GM04504 (cell line): ENCODE results near the gene CAMK2G.
"Not testable (repeated sequence)": the region's sequence is repeated elsewhere in the genome, so short reads cannot be mapped to it uniquely, and the experiment has no call there.

Source experiments
- DNase-seq: peaks from one replicate; pipeline ENCODE4 v3.0.0-alpha.2; 2012; ENCODE audit warnings: low read depth

Gene CAMK2G

GRCh38 chr10:73874267-73875138 is at the start of gene CAMK2G:
CAMK2G (minus strand) TSS chr10:73874555; CDS start chr10:73874461, 94 bp downstream.
- peak; percentile 71 for DNase-seq

DNA sequence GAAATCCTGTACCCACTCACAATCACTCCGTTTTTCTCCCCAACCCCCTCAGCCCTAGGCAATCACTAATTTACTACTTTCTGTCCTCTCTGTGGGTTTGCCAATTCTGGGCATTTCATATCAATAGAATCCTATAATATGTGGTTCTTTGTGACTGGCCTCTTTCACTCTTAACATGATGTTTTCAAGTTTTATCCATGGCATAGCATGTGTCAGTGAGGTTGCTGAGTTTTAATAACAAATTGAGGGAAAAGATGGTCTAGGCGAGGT is 48.4 kb upstream of the CAMK2G start:
- no peak for DNase-seq

- no peak for DNase-seq
Observed at GRCh38 chr10:73922007-73922863, 47.9 kb upstream of the CAMK2G start.

- no peak for DNase-seq
Observed at GRCh38 chr10:73920089-73920488, 45.7 kb upstream of the CAMK2G start.

DNA sequence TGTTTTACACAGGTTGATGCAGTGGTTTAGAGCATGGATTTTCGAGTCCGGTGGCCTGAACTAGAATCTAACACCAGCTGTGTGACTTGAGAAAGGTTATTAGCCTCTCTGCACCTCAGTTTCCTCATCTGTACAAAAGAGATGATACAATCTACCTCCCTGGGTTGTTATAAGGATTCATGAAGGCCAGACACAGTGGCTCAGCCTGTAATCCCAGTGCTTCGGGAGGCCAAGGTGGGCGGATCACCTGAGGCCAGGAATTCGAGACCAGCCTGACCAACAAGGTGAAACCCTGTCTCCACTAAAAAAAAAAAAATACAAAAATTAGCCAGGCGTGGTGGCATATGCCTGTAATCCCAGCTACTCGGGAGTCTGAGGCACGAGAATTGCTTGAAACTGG is 45.1 kb upstream of the CAMK2G start:
- DNase-seq, result not testable (repeated sequence)

- no peak for DNase-seq
Observed at GRCh38 chr10:73917566-73918305, 43.4 kb upstream of the CAMK2G start.

DNA sequence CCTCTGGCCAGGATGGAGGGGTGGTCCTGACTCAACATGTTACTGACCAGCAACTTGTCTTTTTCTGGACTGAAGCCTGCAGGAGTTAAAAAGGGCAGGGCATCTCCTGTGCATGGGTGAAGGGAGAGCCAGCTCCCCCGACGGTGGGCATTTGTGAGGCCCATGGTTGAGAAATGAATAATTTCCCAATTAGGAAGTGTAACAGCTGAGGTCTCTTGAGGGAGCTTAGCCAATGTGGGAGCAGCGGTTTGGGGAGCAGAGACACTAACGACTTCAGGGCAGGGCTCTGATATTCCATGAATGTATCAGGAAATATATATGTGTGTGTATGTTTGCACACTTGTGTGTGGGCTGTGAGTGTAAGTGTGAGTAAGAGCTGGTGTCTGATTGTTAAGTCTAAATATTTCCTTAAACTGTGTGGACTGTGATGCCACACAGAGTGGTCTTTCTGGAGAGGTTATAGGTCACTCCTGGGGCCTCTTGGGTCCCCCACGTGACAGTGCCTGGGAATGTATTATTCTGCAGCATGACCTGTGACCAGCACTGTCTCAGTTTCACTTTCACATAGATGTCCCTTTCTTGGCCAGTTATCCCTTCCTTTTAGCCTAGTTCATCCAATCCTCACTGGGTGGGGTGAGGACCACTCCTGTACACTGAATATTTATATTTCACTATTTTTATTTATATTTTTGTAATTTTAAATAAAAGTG is 42.6 kb upstream of the CAMK2G start:
- no peak for DNase-seq

- DNase-seq, result no peak
Observed at GRCh38 chr10:73915206-73915851, 41.0 kb upstream of the CAMK2G start.

- no peak for DNase-seq
Observed at GRCh38 chr10:73914036-73914435, 39.7 kb upstream of the CAMK2G start.

GRCh38 chr10:73911553-73912004 is 37.2 kb upstream of the CAMK2G start:
- no peak for DNase-seq

DNA sequence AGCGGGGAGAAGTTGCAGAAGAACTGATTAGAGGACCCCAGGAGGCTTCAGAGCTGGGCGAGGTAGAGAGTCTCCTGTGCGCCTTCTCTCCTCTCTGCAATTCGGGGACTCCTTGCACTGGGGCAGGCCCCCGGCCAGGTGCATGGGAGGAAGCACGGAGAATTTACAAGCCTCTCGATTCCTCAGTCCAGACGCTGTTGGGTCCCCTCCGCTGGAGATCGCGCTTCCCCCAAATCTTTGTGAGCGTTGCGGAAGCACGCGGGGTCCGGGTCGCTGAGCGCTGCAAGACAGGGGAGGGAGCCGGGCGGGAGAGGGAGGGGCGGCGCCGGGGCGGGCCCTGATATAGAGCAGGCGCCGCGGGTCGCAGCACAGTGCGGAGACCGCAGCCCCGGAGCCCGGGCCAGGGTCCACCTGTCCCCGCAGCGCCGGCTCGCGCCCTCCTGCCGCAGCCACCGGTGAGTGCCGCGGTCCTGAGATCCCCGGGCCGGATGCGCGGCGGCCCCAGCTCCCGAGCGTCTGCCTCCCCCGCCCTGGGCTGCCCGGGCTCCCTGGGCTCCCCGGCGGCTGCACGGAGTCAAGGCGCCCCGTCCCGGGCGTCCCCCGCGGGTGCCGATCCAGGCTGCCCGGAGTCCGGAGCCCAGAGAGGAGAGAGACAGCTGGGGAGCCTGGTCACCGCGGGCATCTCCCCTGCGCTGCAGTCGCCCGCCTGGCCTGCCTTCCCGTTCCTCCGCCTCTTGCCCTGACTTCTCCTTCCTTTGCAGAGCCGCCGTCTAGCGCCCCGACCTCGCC is 36.6 kb upstream of the CAMK2G start, which contains the start of gene PLAU:
TSS of gene PLAU (plus strand) at position 369 of the 789 bp plus-strand sequence. CDS start 424 bp downstream, outside the sequence.
- DNase-seq, result no peak

- no peak for DNase-seq
Observed at GRCh38 chr10:73910401-73910763, 36.0 kb upstream of the CAMK2G start.

- DNase-seq, result no peak
Observed at GRCh38 chr10:73909540-73910115, 35.3 kb upstream of the CAMK2G start.

GRCh38 chr10:73908853-73909539 is 34.6 kb upstream of the CAMK2G start:
- DNase-seq, result peak; percentile 94

GRCh38 chr10:73907841-73908517 is 33.6 kb upstream of the CAMK2G start:
- no peak for DNase-seq

- DNase-seq, result peak; percentile 95
Observed at GRCh38 chr10:73906524-73907447, 32.4 kb upstream of the CAMK2G start.

DNA sequence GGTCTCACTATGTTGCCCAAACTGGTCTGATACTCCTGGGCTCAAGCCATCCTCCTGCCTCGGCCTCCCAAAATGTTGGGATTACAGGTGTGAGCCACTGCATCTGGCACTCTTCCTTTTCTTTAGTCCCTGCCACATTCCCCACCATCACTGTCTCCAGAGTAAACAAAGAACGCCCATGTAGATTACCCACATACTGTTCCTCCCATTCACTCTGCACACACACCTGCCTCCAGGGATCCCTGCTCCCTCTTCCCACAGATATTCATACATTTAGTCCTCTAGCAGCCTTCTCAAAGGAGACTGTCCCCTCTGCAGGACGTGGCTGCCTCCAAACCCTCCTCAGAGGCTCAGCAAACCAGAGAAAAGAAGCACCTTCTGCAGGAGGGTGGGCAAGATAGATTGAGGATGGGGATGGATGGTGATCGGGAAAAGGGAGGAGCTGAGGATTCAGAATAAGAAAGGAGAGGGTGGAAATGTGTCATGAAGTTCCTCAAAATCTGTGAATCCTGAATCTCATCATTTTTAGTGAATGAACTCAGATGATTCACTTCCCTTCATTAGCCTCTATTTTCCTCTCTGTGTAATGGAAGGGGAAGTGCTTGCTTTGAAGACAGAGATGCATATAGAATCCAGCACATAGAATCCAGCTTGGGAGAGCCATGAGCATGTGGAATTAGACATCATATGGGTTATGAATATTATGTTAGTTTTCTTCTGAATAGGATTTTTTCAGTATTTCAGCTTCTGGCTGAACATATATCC is 31.1 kb upstream of the CAMK2G start:
- no peak for DNase-seq
